MCF 10A (cell line): ENCODE data around the gene HSD17B8. TPM values are rescaled to one million over a fixed set of nuclear protein-coding genes. Genes with fewer than 3 reads are reported as not detected.

ENCODE experiments used
- BruUV-seq: library from RNA; stranded (reverse); fragments of 400-500 nt; replicated peaks from 2 replicates; lab custom pipeline; 2021; lab: Mats Ljungman, UMichigan
- CTCF ChIA-PET: fragments of 300-600 bp; sonication (Branson Sonifier 250); formaldehyde crosslinking; extraction: SDS; loops from one replicate; lab custom pipeline; 2021; ENCODE audit warnings: antibody characterized with exemption, inconsistent platforms; lab: Yijun Ruan, JAX
- POLR2A ChIA-PET: fragments of 300-600, 350-650 bp; sonication (Branson Sonifier 250); formaldehyde crosslinking; extraction: SDS; loops from one replicate; lab custom pipeline; 2020; ENCODE audit warnings: antibody characterized with exemption, inconsistent platforms; lab: Yijun Ruan, JAX
- DNase-seq: peaks from one replicate; pipeline ENCODE4 v3.0.0-alpha.2; 2018; ENCODE audit not compliant: unreplicated experiment
- H3K27ac Mint-ChIP-seq: one replicate; pipeline ENCODE4 v1.8.0; 2022; ENCODE audit warnings: mild to moderate bottlenecking, low read depth, mixed read lengths; ENCODE audit not compliant: unreplicated experiment
- H3K27me3 Mint-ChIP-seq: one replicate; pipeline ENCODE4 v1.8.0; 2022; ENCODE audit warnings: mixed read lengths; ENCODE audit not compliant: insufficient read depth, unreplicated experiment
- H3K36me3 Mint-ChIP-seq: one replicate; pipeline ENCODE4 v1.8.0; 2022; ENCODE audit warnings: mild to moderate bottlenecking, moderate library complexity, mixed read lengths; ENCODE audit not compliant: insufficient read depth, unreplicated experiment
- H3K4me1 Mint-ChIP-seq: one replicate; pipeline ENCODE4 v1.8.0; 2022; ENCODE audit warnings: mixed read lengths; ENCODE audit not compliant: insufficient read depth, unreplicated experiment
- H3K4me3 Mint-ChIP-seq: one replicate; pipeline ENCODE4 v1.8.0; 2022; ENCODE audit warnings: mild to moderate bottlenecking, moderate library complexity, mixed read lengths; ENCODE audit not compliant: unreplicated experiment
- H3K9me3 Mint-ChIP-seq: one replicate; pipeline ENCODE4 v1.8.0; 2022; ENCODE audit warnings: mixed read lengths; ENCODE audit not compliant: unreplicated experiment
- intact Hi-C: fragments of 100-400 bp; cut with micrococcal nuclease; formaldehyde crosslinking; loops from 2 replicates; pipeline ENCODE4 v1.14.1; 2022
- total RNA-seq: library from RNA; stranded (reverse); gene quantifications from 2 replicates; pipeline ENCODE4 v1.2.3, GENCODE V29; 2022
- TF ChIP-seq, protein P1 (sequence below): fragments of 200-600 bp; IDR thresholded peaks from one replicate; pipeline ENCODE4 v1.8.0; 2022; ENCODE audit warnings: antibody characterized with exemption, mild to moderate bottlenecking; ENCODE audit not compliant: unreplicated experiment

The HSD17B8 gene
- total RNA-seq, 1 experiment from 2014 or later: 26.4 TPM

DNA sequence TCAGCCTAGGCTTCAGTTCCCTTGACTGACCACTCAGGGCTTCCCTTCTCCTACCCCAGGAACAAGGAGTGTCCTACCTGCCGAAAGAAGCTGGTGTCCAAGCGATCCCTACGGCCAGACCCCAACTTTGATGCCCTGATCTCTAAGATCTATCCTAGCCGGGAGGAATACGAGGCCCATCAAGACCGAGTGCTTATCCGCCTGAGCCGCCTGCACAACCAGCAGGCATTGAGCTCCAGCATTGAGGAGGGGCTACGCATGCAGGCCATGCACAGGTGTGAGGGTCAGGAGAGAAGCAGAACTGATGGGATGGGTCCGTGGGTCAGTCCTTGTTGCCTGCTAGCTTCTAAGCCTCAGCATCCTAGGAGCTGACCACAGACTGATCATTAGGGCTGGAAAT is 5.4 kb downstream of the HSD17B8 start:
- CTCF ChIA-PET: interaction anchor here (0.7 to 1.5 kb wide), 3 partner anchors 12 to 90 kb away, joined by 3 to 5 read pairs (median 3); no protein-coding TSS in a partner anchor
- peaks cover 27% of the 10 kb centered on the region for H3K27me3 Mint-ChIP-seq
- no TSS peak for BruUV-seq

DNA sequence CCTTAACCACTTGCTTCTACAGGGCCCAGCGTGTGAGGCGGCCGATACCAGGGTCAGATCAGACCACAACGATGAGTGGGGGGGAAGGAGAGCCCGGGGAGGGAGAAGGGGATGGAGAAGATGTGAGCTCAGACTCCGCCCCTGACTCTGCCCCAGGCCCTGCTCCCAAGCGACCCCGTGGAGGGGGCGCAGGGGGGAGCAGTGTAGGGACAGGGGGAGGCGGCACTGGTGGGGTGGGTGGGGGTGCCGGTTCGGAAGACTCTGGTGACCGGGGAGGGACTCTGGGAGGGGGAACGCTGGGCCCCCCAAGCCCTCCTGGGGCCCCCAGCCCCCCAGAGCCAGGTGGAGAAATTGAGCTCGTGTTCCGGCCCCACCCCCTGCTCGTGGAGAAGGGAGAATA is 6.7 kb downstream of the HSD17B8 start:
- TF ChIP-seq, protein P1, sequence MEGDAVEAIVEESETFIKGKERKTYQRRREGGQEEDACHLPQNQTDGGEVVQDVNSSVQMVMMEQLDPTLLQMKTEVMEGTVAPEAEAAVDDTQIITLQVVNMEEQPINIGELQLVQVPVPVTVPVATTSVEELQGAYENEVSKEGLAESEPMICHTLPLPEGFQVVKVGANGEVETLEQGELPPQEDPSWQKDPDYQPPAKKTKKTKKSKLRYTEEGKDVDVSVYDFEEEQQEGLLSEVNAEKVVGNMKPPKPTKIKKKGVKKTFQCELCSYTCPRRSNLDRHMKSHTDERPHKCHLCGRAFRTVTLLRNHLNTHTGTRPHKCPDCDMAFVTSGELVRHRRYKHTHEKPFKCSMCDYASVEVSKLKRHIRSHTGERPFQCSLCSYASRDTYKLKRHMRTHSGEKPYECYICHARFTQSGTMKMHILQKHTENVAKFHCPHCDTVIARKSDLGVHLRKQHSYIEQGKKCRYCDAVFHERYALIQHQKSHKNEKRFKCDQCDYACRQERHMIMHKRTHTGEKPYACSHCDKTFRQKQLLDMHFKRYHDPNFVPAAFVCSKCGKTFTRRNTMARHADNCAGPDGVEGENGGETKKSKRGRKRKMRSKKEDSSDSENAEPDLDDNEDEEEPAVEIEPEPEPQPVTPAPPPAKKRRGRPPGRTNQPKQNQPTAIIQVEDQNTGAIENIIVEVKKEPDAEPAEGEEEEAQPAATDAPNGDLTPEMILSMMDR: no peak
- H3K36me3 Mint-ChIP-seq: peaks cover 14% of the 10 kb centered on the region
- no peak overlapping the region for H3K4me3 Mint-ChIP-seq
- no peaks in the 10 kb centered on the region for H3K9me3 Mint-ChIP-seq
- DNase-seq: no peak
- no peak overlapping the region for H3K27ac Mint-ChIP-seq
- no TSS peak for BruUV-seq
- H3K4me1 Mint-ChIP-seq: peaks cover 35% of the 10 kb centered on the region
- CTCF ChIA-PET: no interaction called here
- intact Hi-C loops: no loop called here
- POLR2A ChIA-PET: no interaction called here
- H3K27me3 Mint-ChIP-seq: peaks cover 40% of the 10 kb centered on the region

More for the DNA sequence above, 5.4 kb downstream of the HSD17B8 start:
- TF ChIP-seq, protein P1: no peak
- Mint-ChIP-seq H3K4me1 (peaks cover 48% of the 10 kb centered on the region), H3K27ac (peak overlapping the region; percentile 94), H3K9me3 (no peaks in the 10 kb centered on the region), H3K36me3 (peaks cover 14% of the 10 kb centered on the region), H3K4me3 (peak overlapping the region; percentile 87)
- intact Hi-C loops: loop anchor here (2.0 kb wide), 1 partner anchor 39 kb away; no protein-coding TSS in a partner anchor
- no peak for DNase-seq
- POLR2A ChIA-PET: interaction anchor here (1.6 to 3.7 kb wide), 2 partner anchors 9 to 39 kb away, joined by 11 to 73 read pairs; no protein-coding TSS in a partner anchor

- TF ChIP-seq, protein P1: no peak
- Mint-ChIP-seq H3K27me3 (peaks cover 40% of the 10 kb centered on the region), H3K4me3 (no peak overlapping the region), H3K9me3 (no peaks in the 10 kb centered on the region), H3K4me1 (peaks cover 31% of the 10 kb centered on the region), H3K36me3 (peaks cover 14% of the 10 kb centered on the region), H3K27ac (no peak overlapping the region)
- POLR2A ChIA-PET: interaction anchor here (0.6 to 1.3 kb wide), 4 partner anchors 9 to 1026 kb away, joined by 3 to 6 read pairs (median 4); no protein-coding TSS in a partner anchor
- no peak for DNase-seq
- BruUV-seq: TSS peak; percentile 2
- CTCF ChIA-PET: no interaction called here
- intact Hi-C loops: no loop called here
Observed at GRCh38 chr6:33211666-33212422, 7.4 kb downstream of the HSD17B8 start.

DNA sequence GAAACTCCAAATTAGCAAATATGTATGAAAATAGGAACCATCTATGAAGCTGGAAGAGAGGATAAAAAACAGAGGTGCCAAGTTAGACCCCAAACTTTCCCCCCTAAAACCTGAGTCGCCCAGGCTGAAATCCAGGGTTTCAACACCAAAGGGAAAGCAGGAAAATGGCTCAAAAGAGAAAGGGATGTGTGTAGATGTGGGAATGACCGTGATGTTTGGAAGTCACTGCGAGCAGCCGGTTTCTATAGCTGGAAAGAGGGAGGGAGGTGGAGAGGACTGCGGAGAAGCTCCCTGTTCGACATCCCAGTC is 8.4 kb downstream of the HSD17B8 start:
- DNase-seq: no peak
- ChIA-PET CTCF (interaction anchor here (0.5 to 1.1 kb wide), 2 partner anchors 64 to 187 kb away, joined by 3 to 4 read pairs; no protein-coding TSS in a partner anchor), POLR2A (interaction anchor here (1.0 to 1.3 kb wide), 3 partner anchors 8 to 35 kb away, joined by 3 to 6 read pairs (median 3); partner anchors contain the start of gene HSD17B8)
- intact Hi-C loops: no loop called here
- TF ChIP-seq, protein P1: no peak
- Mint-ChIP-seq H3K9me3 (no peaks in the 10 kb centered on the region), H3K4me3 (peak overlapping the region; percentile 50), H3K4me1 (peaks cover 31% of the 10 kb centered on the region), H3K27ac (no peak overlapping the region), H3K36me3 (peaks cover 14% of the 10 kb centered on the region), H3K27me3 (peaks cover 42% of the 10 kb centered on the region)
- no TSS peak for BruUV-seq
